Trophoblast cell (in vitro differentiated cells and primary cell): ENCODE results near the gene PFDN2.

Experiments
- DNase-seq, 2 donors: peaks; one replicate each; pipeline ENCODE4 v3.0.0-alpha.2; 2016
- H2AFZ ChIP-seq: 2 replicates; pipeline ENCODE4 v1.6.1; 2013; ENCODE audit warnings: low read length, moderate library complexity, mild to moderate bottlenecking; ENCODE audit not compliant: insufficient read depth, poor library complexity
- H2AK5ac ChIP-seq: 2 replicates; pipeline ENCODE4 v1.6.1; 2013; ENCODE audit warnings: mild to moderate bottlenecking, low read length
- H2BK120ac ChIP-seq: 2 replicates; pipeline ENCODE4 v1.6.1; 2013; ENCODE audit warnings: low read length, mild to moderate bottlenecking, moderate library complexity; ENCODE audit not compliant: insufficient read depth, poor library complexity
- H2BK12ac ChIP-seq: 2 replicates; pipeline ENCODE4 v1.6.1; 2013; ENCODE audit warnings: mild to moderate bottlenecking, low read length, moderate library complexity
- H2BK5ac ChIP-seq: 2 replicates; pipeline ENCODE4 v1.6.1; 2013; ENCODE audit warnings: low read length, low read depth, moderate library complexity, mild to moderate bottlenecking; ENCODE audit not compliant: poor library complexity
- H3K14ac ChIP-seq: 2 replicates; pipeline ENCODE4 v1.6.1; 2013; ENCODE audit warnings: mild to moderate bottlenecking, low read length
- H3K18ac ChIP-seq: 2 replicates; pipeline ENCODE4 v1.6.1; 2013; ENCODE audit warnings: mild to moderate bottlenecking, low read length
- H3K23ac ChIP-seq: 2 replicates; pipeline ENCODE4 v1.6.1; 2013; ENCODE audit warnings: low read length
- H3K27ac ChIP-seq: 2 replicates; pipeline ENCODE4 v1.5.1; 2013; ENCODE audit warnings: low read depth, mild to moderate bottlenecking, inconsistent platforms, low read length, moderate library complexity
- H3K27me3 ChIP-seq: 2 replicates; pipeline ENCODE4 v1.6.1; 2013; ENCODE audit warnings: inconsistent platforms, mild to moderate bottlenecking, low read length, moderate library complexity; ENCODE audit not compliant: insufficient read depth
- H3K36me3 ChIP-seq, 2 experiments: 1 replicate in 1 of 2; 2 replicates in 1 of 2; pipeline ENCODE4 v1.6.1; 2013; ENCODE audit warnings: low read length in 2 of 2, mild to moderate bottlenecking in 2 of 2, moderate library complexity in 1 of 2; ENCODE audit not compliant: insufficient read depth in 2 of 2, control insufficient read depth in 1 of 2
- H3K4ac ChIP-seq: 2 replicates; pipeline ENCODE4 v1.6.1; 2013; ENCODE audit warnings: low read depth, mild to moderate bottlenecking, low read length, moderate library complexity
- H3K4me1 ChIP-seq, 2 experiments: 1 replicate in 1 of 2; 2 replicates in 1 of 2; pipeline ENCODE4 v1.6.1; 2013; ENCODE audit warnings: low read length in 2 of 2, mild to moderate bottlenecking in 2 of 2, moderate library complexity in 1 of 2; ENCODE audit not compliant: insufficient read depth in 2 of 2, control insufficient read depth in 1 of 2
- H3K4me2 ChIP-seq: 2 replicates; pipeline ENCODE4 v1.6.1; 2013; ENCODE audit warnings: inconsistent platforms, mild to moderate bottlenecking, low read length, moderate library complexity
- H3K4me3 ChIP-seq: 2 replicates; pipeline ENCODE4 v1.5.1; 2013; ENCODE audit warnings: mild to moderate bottlenecking, low read depth, low read length, inconsistent platforms
- H3K79me1 ChIP-seq: one replicate; pipeline ENCODE4 v1.6.1; 2013; ENCODE audit warnings: low read length
- H3K79me2 ChIP-seq: 2 replicates; pipeline ENCODE4 v1.6.1; 2013; ENCODE audit warnings: low read length, mild to moderate bottlenecking; ENCODE audit not compliant: control insufficient read depth, insufficient read depth, poor library complexity
- H3K9ac ChIP-seq: 2 replicates; pipeline ENCODE4 v1.6.1; 2013; ENCODE audit warnings: mild to moderate bottlenecking, low read length
- H3K9me3 ChIP-seq: 2 replicates; pipeline ENCODE4 v1.6.1; 2013; ENCODE audit warnings: low read depth, mild to moderate bottlenecking, control low read depth, inconsistent platforms, low read length; ENCODE audit not compliant: insufficient read depth
- H4K12ac ChIP-seq: 2 replicates; pipeline ENCODE4 v1.6.1; 2013; ENCODE audit warnings: low read depth, mild to moderate bottlenecking, low read length, moderate library complexity
- H4K8ac ChIP-seq: 2 replicates; pipeline ENCODE4 v1.6.1; 2013; ENCODE audit warnings: low read depth, mild to moderate bottlenecking, low read length, moderate library complexity
- H4K91ac ChIP-seq: one replicate; pipeline ENCODE4 v1.6.1; 2013; ENCODE audit warnings: low read depth, mild to moderate bottlenecking, low read length, moderate library complexity
- WGBS: extraction: QIAGEN DNeasy Blood & Tissue Kit; methylation state at CpG from one replicate; pipeline ENCODE4 v1.1.7; 2013; ENCODE audit warnings: missing lambda C conversion rate; ENCODE audit not compliant: insufficient read length, insufficient coverage; ENCODE audit errors: extremely low coverage; 5-methylcytosine and 5-hydroxymethylcytosine counted together

Gene PFDN2

GRCh38 chr1:161086457-161086856 is 31.4 kb downstream of the PFDN2 start:
- H2AK5ac ChIP-seq: peak overlapping the region; percentile 61
- peak overlapping the region; percentile 96 for H3K14ac ChIP-seq
- H3K18ac ChIP-seq: peak overlapping the region; percentile 63
- peaks cover 74% of the 10 kb centered on the region for H3K79me1 ChIP-seq
- H4K91ac ChIP-seq: peak overlapping the region; percentile 99
- no CpG with 5 or more reads among the region's 4 CpGs for WGBS
- no peak overlapping the region for H3K23ac ChIP-seq
- peak overlapping the region; percentile 99 for H2BK5ac ChIP-seq
- DNase-seq: no peak
- peak overlapping the region; percentile 98 for H2BK120ac ChIP-seq
- H3K4me2 ChIP-seq: peak overlapping the region; percentile 4
- H3K9me3 ChIP-seq: no peaks in the 10 kb centered on the region
- peaks cover 69 to 79% of the 10 kb centered on the region in 2 experiments for H3K4me1 ChIP-seq
- H3K27me3 ChIP-seq: no peaks in the 10 kb centered on the region
- H2AFZ ChIP-seq: no peak overlapping the region
- H3K79me2 ChIP-seq: peaks cover 26% of the 10 kb centered on the region
- no peaks in the 10 kb centered on the region for H3K36me3 ChIP-seq
- H3K4me3 ChIP-seq: no peak overlapping the region
- no peak overlapping the region for H3K9ac ChIP-seq
- H4K8ac ChIP-seq: peak overlapping the region; percentile 57
- H2BK12ac ChIP-seq: peak overlapping the region; percentile 91
- H3K27ac ChIP-seq: peak overlapping the region; percentile 99
- H3K4ac ChIP-seq: peak overlapping the region; percentile 84
- H4K12ac ChIP-seq: peak overlapping the region; percentile 20

- no peak for DNase-seq
- Histone ChIP-seq H3K9ac (no peak overlapping the region), H3K4me1 (peaks cover 76 to 86% of the 10 kb centered on the region in 2 experiments), H4K8ac (peak overlapping the region; percentile 93), H3K36me3 (no peaks in the 10 kb centered on the region), H4K91ac (peak overlapping the region; percentile 99), H3K18ac (peak overlapping the region; percentile 92), H3K27ac (peak overlapping the region; percentile 99), H3K27me3 (no peaks in the 10 kb centered on the region), H3K14ac (peak overlapping the region; percentile 96), H3K23ac (no peak overlapping the region), H3K4me2 (peak overlapping the region; percentile 49), H3K4me3 (no peak overlapping the region), H2AK5ac (peak overlapping the region; percentile 88), H2BK12ac (peak overlapping the region; percentile 99), H4K12ac (peak overlapping the region; percentile 61), H2BK120ac (peak overlapping the region; percentile 98), H3K79me2 (peaks cover 28% of the 10 kb centered on the region), H3K9me3 (no peaks in the 10 kb centered on the region), H3K79me1 (peaks cover 83% of the 10 kb centered on the region), H2AFZ (no peak overlapping the region), H3K4ac (peak overlapping the region; percentile 87), H2BK5ac (peak overlapping the region; percentile 99)
- WGBS: no CpG with 5 or more reads among the region's 2 CpGs
These were observed 32.7 kb downstream of the PFDN2 start for GRCh38 chr1:161085165-161085564.

- H3K4me3 ChIP-seq: no peak overlapping the region
- no peaks in the 10 kb centered on the region for H3K27me3 ChIP-seq
- no CpG with 5 or more reads among the region's 1 CpG for WGBS
- peak overlapping the region; percentile 87 for H3K4ac ChIP-seq
- peaks cover 85% of the 10 kb centered on the region for H3K79me1 ChIP-seq
- no peaks in the 10 kb centered on the region for H3K36me3 ChIP-seq
- H2AK5ac ChIP-seq: peak overlapping the region; percentile 88
- H3K4me2 ChIP-seq: peak overlapping the region; percentile 49
- H3K4me1 ChIP-seq: peaks cover 79 to 89% of the 10 kb centered on the region in 2 experiments
- peak overlapping the region; percentile 99 for H2BK12ac ChIP-seq
- no peak for DNase-seq
- H3K23ac ChIP-seq: no peak overlapping the region
- H4K8ac ChIP-seq: peak overlapping the region; percentile 93
- H4K91ac ChIP-seq: peak overlapping the region; percentile 99
- H2BK5ac ChIP-seq: peak overlapping the region; percentile 99
- H3K18ac ChIP-seq: peak overlapping the region; percentile 92
- no peak overlapping the region for H3K9ac ChIP-seq
- H3K9me3 ChIP-seq: no peaks in the 10 kb centered on the region
- peak overlapping the region; percentile 98 for H2BK120ac ChIP-seq
- peak overlapping the region; percentile 99 for H3K27ac ChIP-seq
- H3K14ac ChIP-seq: peak overlapping the region; percentile 96
- H3K79me2 ChIP-seq: peaks cover 28% of the 10 kb centered on the region
- peak overlapping the region; percentile 61 for H4K12ac ChIP-seq
- H2AFZ ChIP-seq: no peak overlapping the region
These were observed 33.2 kb downstream of the PFDN2 start for GRCh38 chr1:161084597-161084988.

- Histone ChIP-seq H3K23ac (no peak overlapping the region), H3K4me1 (peaks cover 75 to 86% of the 10 kb centered on the region in 2 experiments), H4K12ac (peak overlapping the region; percentile 36), H3K14ac (peak overlapping the region; percentile 82), H3K4me2 (peak overlapping the region; percentile 49), H3K18ac (peak overlapping the region; percentile 87), H3K79me2 (peaks cover 26% of the 10 kb centered on the region), H3K9me3 (no peaks in the 10 kb centered on the region), H3K4ac (peak overlapping the region; percentile 54), H4K91ac (peak overlapping the region; percentile 99), H2BK120ac (peak overlapping the region; percentile 98), H3K79me1 (peaks cover 86% of the 10 kb centered on the region), H3K4me3 (no peak overlapping the region), H3K27me3 (no peaks in the 10 kb centered on the region), H2BK5ac (peak overlapping the region; percentile 99), H4K8ac (peak overlapping the region; percentile 67), H2BK12ac (peak overlapping the region; percentile 89), H3K27ac (peak overlapping the region; percentile 99), H2AK5ac (peak overlapping the region; percentile 57), H3K36me3 (no peaks in the 10 kb centered on the region), H2AFZ (no peak overlapping the region), H3K9ac (peak overlapping the region; percentile 20)
- 100% methylated on average over 1 of the region's 10 CpGs for WGBS
- DNase-seq: peak; percentile 78 to 82
These were observed 33.9 kb downstream of the PFDN2 start for GRCh38 chr1:161083748-161084596.
